OCI-LY7 (cell line): ENCODE results near the gene CFAP298.

Experiments
- EZH2phosphoT487 ChIP-seq: fragments of 200-600 bp; sonication (generic); IDR thresholded peaks from 2 replicates; pipeline ENCODE4 v1.6.1; 2018; ENCODE audit warnings: low read depth, borderline replicate concordance, mild to moderate bottlenecking, mixed run types, antibody characterized with exemption, low read length, moderate library complexity, mixed read lengths
- TF ChIP-seq, protein P1 (sequence below): fragments of 200-600 bp; sonication (generic); conservative IDR thresholded peaks from 2 replicates; pipeline ENCODE4 v1.5.1; 2014; ENCODE audit warnings: mild to moderate bottlenecking, antibody characterized with exemption, low read length, moderate library complexity, mixed read lengths

DNA sequence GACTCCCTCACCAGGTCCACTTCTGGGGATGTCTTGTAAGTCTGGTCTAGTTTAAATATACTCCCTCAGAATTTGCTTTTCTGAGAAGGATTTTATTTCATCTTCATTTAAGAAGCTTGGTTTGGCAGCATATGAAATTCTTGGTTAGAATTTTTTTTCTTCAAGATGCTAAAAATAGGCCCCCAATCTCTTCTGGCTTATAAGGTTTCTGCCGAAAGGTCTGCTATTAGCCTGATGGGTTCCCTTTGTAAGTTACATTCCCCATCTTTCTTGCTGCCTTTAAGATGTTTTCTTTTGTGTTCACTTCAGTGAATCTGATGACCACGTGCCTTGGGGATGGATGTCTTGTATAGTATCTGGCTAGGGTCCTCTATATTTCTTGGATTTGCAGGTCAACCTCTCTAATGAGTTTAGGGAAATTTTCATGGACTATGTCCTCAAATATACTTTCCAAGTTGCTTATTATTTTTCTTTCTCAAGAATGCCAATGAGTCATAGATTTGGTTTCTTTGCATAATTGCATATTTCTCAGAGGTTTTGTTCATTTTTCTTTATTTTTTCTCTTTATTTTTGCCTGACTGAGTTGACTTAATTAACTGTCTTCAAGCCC is 46.2 kb downstream of the CFAP298 start:
- no peak for TF ChIP-seq EZH2phosphoT487
- TF ChIP-seq, protein P1, sequence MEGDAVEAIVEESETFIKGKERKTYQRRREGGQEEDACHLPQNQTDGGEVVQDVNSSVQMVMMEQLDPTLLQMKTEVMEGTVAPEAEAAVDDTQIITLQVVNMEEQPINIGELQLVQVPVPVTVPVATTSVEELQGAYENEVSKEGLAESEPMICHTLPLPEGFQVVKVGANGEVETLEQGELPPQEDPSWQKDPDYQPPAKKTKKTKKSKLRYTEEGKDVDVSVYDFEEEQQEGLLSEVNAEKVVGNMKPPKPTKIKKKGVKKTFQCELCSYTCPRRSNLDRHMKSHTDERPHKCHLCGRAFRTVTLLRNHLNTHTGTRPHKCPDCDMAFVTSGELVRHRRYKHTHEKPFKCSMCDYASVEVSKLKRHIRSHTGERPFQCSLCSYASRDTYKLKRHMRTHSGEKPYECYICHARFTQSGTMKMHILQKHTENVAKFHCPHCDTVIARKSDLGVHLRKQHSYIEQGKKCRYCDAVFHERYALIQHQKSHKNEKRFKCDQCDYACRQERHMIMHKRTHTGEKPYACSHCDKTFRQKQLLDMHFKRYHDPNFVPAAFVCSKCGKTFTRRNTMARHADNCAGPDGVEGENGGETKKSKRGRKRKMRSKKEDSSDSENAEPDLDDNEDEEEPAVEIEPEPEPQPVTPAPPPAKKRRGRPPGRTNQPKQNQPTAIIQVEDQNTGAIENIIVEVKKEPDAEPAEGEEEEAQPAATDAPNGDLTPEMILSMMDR = no peak
